Osteoblast (primary cell): Measurements from ENCODE around the gene HSPA2. TPM values are rescaled to one million over a fixed set of nuclear protein-coding genes. Genes with fewer than 3 reads are reported as not detected.

Experiments used
- DNase-seq: peaks from one replicate; pipeline ENCODE4 v3.0.0; 2011; ENCODE audit warnings: low spot score, mixed read lengths; ENCODE audit not compliant: insufficient read length; ENCODE audit errors: missing footprints
- H2AFZ ChIP-seq: 2 replicates; pipeline ENCODE4 v1.6.0; 2011; ENCODE audit warnings: mild to moderate bottlenecking, low read length
- H3K27ac ChIP-seq: 2 replicates; pipeline ENCODE4 v1.5.1; 2011; ENCODE audit warnings: mild to moderate bottlenecking, low read depth, low read length, moderate library complexity
- H3K27me3 ChIP-seq: 2 replicates; pipeline ENCODE4 v1.6.0; 2012; ENCODE audit warnings: mild to moderate bottlenecking, control low read depth, inconsistent platforms, low read length, moderate library complexity; ENCODE audit not compliant: insufficient read depth
- H3K36me3 ChIP-seq: 2 replicates; pipeline ENCODE4 v1.5.1; 2011; ENCODE audit warnings: mild to moderate bottlenecking, low read length, control low read depth, moderate library complexity; ENCODE audit not compliant: insufficient read depth
- H3K4me1 ChIP-seq: 2 replicates; pipeline ENCODE4 v1.5.1; 2011; ENCODE audit warnings: mild to moderate bottlenecking, low read length, control low read depth, moderate library complexity; ENCODE audit not compliant: insufficient read depth
- H3K4me2 ChIP-seq: 2 replicates; pipeline ENCODE4 v1.6.0; 2011; ENCODE audit warnings: mild to moderate bottlenecking, low read length; ENCODE audit not compliant: insufficient read depth
- H3K4me3 ChIP-seq: fragments of 200-600 bp; sonication (generic); 3 replicates; pipeline ENCODE4 v1.5.1; 2012; ENCODE audit warnings: mild to moderate bottlenecking, low read length, inconsistent platforms; ENCODE audit not compliant: insufficient read depth
- H3K79me2 ChIP-seq: 2 replicates; pipeline ENCODE4 v1.6.0; 2012; ENCODE audit warnings: mild to moderate bottlenecking, low read length, control low read depth, inconsistent platforms; ENCODE audit not compliant: insufficient read depth
- H3K9me3 ChIP-seq: 2 replicates; pipeline ENCODE4 v1.5.1; 2011; ENCODE audit warnings: low read depth, low read length, control low read depth
- H4K20me1 ChIP-seq: 2 replicates; pipeline ENCODE4 v1.6.0; 2012; ENCODE audit warnings: mild to moderate bottlenecking, low read length, control low read depth; ENCODE audit not compliant: insufficient read depth
- total RNA-seq: library from RNA; depleted of rRNA; stranded (reverse); fragments of >200 nt; gene quantifications from 2 replicates; pipeline ENCODE4 v1.2.3, GENCODE V29; 2012
- TF ChIP-seq, protein P1 (sequence below): IDR thresholded peaks from 2 replicates; pipeline ENCODE4 v1.5.1; 2011; ENCODE audit warnings: mild to moderate bottlenecking, low read depth, low read length, moderate library complexity; ENCODE audit errors: extremely low read depth

HSPA2 gene
- total RNA-seq, 1 donor, result 4.0 TPM

DNA sequence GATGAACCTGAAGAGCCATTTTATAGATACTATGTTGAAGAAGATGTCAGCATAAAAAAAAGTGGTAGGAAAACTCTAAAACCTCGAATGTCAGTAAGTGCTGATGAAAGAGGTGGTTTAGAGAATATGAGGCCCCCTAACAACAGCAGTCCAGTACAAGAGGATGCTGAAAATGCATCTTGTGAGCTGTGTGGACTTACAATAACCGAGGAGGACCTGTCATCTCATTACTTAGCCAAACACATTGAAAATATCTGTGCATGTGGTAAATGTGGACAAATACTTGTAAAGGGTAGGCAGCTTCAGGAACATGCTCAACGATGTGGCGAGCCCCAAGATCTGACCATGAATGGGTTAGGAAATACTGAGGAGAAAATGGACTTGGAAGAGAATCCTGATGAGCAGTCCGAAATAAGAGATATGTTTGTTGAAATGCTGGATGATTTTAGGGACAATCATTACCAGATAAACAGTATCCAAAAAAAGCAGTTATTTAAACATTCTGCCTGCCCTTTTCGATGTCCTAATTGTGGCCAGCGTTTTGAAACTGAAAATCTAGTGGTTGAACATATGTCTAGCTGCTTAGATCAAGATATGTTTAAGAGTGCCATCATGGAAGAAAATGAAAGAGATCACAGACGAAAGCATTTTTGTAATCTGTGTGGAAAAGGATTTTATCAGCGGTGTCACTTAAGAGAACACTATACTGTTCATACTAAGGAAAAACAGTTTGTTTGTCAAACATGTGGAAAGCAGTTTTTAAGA is 17.8 kb upstream of the HSPA2 start:
- Histone ChIP-seq H3K4me1 (peaks cover 2% of the 10 kb centered on the region), H3K27ac (no peak overlapping the region), H3K79me2 (peaks cover 72% of the 10 kb centered on the region), H3K4me3 (no peak overlapping the region), H4K20me1 (peaks cover 47% of the 10 kb centered on the region), H3K27me3 (no peaks in the 10 kb centered on the region), H3K4me2 (no peak overlapping the region), H3K36me3 (peaks cover 32% of the 10 kb centered on the region), H3K9me3 (no peaks in the 10 kb centered on the region), H2AFZ (no peak overlapping the region)
- TF ChIP-seq, protein P1, sequence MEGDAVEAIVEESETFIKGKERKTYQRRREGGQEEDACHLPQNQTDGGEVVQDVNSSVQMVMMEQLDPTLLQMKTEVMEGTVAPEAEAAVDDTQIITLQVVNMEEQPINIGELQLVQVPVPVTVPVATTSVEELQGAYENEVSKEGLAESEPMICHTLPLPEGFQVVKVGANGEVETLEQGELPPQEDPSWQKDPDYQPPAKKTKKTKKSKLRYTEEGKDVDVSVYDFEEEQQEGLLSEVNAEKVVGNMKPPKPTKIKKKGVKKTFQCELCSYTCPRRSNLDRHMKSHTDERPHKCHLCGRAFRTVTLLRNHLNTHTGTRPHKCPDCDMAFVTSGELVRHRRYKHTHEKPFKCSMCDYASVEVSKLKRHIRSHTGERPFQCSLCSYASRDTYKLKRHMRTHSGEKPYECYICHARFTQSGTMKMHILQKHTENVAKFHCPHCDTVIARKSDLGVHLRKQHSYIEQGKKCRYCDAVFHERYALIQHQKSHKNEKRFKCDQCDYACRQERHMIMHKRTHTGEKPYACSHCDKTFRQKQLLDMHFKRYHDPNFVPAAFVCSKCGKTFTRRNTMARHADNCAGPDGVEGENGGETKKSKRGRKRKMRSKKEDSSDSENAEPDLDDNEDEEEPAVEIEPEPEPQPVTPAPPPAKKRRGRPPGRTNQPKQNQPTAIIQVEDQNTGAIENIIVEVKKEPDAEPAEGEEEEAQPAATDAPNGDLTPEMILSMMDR, result no peak
- no peak for DNase-seq

GRCh38 chr14:64525354-64525753 is 15.2 kb upstream of the HSPA2 start:
- H3K36me3 ChIP-seq, result peaks cover 32% of the 10 kb centered on the region
- H4K20me1 ChIP-seq, result peaks cover 34% of the 10 kb centered on the region
- no peak overlapping the region for H3K27ac ChIP-seq
- H3K9me3 ChIP-seq, result no peaks in the 10 kb centered on the region
- H3K27me3 ChIP-seq, result no peaks in the 10 kb centered on the region
- no peak overlapping the region for H2AFZ ChIP-seq
- H3K4me3 ChIP-seq, result no peak overlapping the region
- H3K4me2 ChIP-seq, result no peak overlapping the region
- H3K79me2 ChIP-seq, result peaks cover 53% of the 10 kb centered on the region
- TF ChIP-seq, protein P1, result no peak
- H3K4me1 ChIP-seq, result peaks cover 6% of the 10 kb centered on the region
- DNase-seq, result no peak

- H4K20me1 ChIP-seq, result peaks cover 4% of the 10 kb centered on the region
- H3K79me2 ChIP-seq, result peaks cover 7% of the 10 kb centered on the region
- H3K36me3 ChIP-seq, result no peaks in the 10 kb centered on the region
- H3K9me3 ChIP-seq, result no peaks in the 10 kb centered on the region
- H3K27ac ChIP-seq, result no peak overlapping the region
- no peak overlapping the region for H3K4me3 ChIP-seq
- TF ChIP-seq, protein P1, result no peak
- H3K4me1 ChIP-seq, result peaks cover 10% of the 10 kb centered on the region
- H3K4me2 ChIP-seq, result no peak overlapping the region
- DNase-seq, result no peak
- H3K27me3 ChIP-seq, result no peaks in the 10 kb centered on the region
- no peak overlapping the region for H2AFZ ChIP-seq
Observed at GRCh38 chr14:64531567-64531966, 9.0 kb upstream of the HSPA2 start.

- H3K4me3 ChIP-seq, result no peak overlapping the region
- peaks cover 7% of the 10 kb centered on the region for H3K9me3 ChIP-seq
- no peaks in the 10 kb centered on the region for H3K79me2 ChIP-seq
- DNase-seq, result no peak
- H3K36me3 ChIP-seq, result no peaks in the 10 kb centered on the region
- peaks cover 10% of the 10 kb centered on the region for H3K27me3 ChIP-seq
- no peak overlapping the region for H2AFZ ChIP-seq
- no peaks in the 10 kb centered on the region for H4K20me1 ChIP-seq
- peaks cover 11% of the 10 kb centered on the region for H3K4me1 ChIP-seq
- TF ChIP-seq, protein P1, result no peak
- H3K4me2 ChIP-seq, result no peak overlapping the region
- H3K27ac ChIP-seq, result no peak overlapping the region
Observed at GRCh38 chr14:64536488-64537245, 3.9 kb upstream of the HSPA2 start.
